Amygdala (tissue), 56 donors: ENCODE data around the gene SLC6A3.

Experiments
- DNase-seq, 56 donors: peaks; one replicate each; lab custom pipeline; 2025; lab: John Stamatoyannopoulos, UW

The SLC6A3 gene

DNA sequence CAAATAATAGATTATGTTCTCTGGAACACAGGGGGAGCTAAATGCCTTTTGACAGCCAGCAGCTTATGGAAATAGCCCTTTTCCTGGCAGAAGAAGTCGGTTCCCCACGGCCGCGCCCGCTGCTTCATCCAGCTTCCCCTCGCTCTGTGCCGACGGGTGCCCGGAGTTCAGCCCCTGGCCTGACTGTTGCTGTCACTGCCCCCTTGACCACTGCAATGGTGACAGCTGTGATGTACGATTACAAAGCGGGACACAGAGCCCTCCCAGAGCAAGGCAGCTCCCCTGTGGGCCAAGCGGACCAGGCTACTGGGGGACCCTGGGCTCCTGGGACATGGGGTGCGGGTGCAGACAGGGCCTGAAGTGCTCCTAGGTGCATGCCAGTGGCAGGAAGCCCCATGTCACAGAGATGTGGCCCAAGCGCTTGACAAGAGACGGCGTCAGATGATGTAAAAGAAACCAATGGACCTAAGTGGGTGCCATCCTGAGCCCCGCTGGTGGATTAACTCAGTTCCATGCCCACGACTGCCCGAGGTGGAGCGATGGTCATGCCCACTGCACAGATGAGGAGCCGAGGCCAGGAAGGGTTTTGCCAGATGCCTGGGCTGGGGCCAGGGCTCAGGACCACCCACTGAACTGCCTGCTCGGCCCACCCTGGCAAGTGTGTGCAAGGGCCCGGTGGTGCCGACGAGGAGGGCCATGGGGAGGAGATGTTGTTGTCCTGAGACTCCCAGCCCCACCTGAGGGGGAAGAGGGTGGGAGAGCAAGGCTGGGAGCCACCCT is 87.1 kb downstream of the SLC6A3 start:
- DNase-seq = no peak

DNA sequence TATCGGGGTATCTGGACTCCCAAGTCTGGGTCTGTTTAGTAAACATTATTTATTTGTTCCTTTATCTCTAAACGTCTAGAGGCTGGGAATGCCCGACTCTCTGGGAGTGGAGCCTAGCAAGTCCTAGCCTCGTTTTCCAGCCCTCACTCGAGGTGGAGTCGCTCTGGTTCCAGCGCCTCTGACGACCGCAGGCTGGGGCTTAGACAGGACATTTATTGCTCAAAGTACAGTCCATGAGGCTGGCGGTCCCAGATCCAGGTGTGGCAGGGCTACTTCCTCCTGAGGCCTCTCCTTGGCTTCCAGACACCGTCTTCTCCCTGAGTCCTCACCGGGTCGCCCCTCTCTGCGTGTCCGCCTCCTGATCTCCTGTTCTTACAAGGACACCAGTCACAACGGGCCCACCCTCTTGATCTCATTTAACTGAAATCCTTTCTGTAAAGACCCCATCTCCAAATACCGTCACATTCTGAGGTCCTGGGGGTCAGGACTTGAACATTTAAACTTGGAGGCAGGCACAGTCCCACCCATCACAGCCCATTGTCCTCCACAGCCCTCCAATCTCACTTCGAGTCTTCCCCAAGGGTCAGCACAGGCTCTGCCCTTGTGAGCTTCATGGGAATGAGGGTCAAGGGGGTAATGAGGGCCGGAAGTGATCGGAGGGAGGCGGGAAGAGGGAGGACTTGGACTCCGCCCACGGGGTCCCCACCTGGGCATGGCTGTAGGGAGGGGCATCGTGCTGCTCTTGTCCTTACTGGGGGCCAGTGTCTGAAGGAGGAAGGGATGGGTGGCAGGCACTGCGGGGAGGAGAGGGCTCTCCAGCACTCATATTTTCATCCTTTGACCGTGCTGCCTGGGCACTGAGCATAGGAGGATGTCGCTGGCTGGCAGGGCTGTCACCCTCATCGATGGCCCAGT is 88.1 kb downstream of the SLC6A3 start:
- DNase-seq = no peak

DNA sequence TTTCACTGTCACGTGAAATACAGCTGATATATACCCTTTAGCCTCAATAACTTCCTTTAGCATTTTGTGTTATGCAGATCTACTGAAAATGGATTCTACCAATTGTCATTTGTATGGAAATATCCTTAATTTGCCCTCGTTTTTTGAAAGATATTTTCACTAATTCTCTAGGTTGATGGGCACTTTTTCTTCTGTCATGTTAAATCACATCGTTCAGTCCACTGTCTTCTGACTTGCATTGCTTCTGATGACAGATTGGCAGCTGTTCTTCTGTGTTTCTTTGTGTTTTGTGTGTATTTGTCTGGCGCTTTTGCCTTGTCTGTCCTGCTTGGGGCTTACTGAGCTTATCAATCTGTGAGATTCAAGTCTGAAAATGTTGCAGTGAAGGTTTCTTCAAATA is 90.7 kb downstream of the SLC6A3 start:
- no peak for DNase-seq

DNA sequence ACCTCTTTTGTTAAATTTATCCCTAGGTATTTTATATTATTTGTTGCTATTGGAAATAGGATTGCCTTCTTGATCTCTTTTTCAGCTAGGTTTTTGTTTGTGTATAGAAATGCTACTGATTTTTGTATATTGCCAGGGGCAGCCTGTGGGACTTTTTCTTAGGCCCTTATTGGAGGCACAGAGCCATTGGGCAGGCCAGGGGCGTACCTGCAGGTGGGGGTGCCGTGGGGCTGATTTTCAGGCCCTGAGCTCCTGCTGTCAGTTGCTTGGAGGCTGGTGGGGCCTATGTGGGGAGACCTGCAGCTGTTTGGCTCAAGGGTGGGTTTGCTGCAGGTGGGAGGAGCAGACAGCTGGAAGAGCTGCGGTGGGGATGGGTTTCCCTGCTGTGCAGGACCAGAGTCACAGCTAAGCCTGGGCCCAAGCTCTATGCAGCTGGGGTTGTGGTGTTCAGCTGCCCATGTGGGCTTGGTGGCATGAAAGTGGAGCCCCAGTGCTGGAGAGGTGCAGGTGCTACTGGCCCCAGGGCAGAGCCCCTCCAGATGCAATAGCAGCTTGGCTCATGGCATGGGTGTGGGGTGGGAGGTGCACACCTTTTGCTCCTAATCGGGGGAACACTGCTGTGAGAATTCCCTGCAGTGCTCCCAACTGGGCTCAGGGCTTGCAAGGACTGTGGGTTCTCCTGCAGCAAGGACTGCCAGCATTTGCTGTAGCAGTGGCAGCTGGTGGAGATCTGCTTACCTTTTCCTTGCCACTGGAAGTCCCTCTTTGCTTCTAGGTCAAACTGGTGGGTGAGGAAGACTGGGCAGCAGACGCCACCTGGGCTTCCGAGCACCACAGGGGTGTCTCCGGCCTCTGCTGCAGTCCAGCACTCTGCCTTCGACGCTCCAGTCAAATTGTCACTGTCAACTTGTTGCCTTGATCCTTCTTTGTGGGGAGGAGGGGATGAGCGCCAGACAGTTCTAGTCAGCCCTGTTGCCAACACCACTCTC is 92.7 kb downstream of the SLC6A3 start:
- DNase-seq = no peak

DNA sequence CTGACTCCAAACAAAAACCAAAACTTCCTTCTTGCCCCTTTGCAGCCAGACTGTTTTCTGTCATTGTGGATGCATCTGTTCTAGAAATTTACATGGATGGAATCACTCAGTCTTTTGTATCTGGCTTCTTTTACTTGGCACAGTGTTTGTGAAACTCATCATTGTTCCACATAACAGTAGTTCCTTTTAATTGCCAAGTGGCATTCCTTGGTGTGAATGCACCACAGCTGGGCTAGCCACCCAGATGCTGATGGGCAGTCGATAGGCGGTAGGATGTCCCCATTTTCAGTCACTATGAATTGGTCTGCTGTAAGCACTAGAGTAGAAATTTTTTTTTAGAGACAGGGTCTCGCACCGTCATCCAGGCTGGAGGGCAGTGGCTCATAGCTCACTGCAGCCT is 94.1 kb downstream of the SLC6A3 start:
- peak in 37 of 56 donors; percentile 5 to 78 (median 29) for DNase-seq

DNA sequence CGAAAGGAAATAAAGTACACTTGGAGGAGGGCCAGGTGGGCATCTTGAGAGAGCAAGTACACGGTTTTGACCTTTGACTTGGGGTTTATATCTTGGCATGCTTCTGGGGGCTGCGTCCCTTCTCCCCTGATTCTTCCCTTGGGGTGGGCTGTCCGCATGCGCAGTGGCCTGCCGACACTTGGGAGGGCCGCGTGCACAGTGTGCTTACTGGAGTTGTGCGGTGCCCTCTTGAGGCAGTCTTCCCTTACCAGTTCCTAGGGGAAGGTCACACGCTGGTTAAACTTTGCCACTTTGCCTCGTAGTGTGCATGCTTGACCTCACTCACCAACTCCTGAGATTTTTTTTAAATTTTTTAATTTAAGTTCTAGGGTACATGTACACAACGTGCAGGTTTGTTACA is 96.0 kb downstream of the SLC6A3 start:
- no peak for DNase-seq

DNA sequence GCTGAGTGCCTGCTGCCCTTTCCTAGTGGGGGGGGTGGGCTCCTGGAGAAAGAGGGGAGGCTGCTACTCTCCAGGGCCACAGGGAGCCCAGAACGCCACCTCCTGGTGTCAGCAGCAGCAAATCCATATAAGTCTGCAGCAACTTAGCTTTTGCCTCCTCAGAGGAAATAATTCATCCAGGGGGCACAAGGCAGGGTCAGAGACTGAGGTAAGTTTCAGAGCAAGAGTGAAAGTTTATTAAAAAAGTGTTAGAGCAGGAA is 96.3 kb downstream of the SLC6A3 start:
- no peak for DNase-seq

DNA sequence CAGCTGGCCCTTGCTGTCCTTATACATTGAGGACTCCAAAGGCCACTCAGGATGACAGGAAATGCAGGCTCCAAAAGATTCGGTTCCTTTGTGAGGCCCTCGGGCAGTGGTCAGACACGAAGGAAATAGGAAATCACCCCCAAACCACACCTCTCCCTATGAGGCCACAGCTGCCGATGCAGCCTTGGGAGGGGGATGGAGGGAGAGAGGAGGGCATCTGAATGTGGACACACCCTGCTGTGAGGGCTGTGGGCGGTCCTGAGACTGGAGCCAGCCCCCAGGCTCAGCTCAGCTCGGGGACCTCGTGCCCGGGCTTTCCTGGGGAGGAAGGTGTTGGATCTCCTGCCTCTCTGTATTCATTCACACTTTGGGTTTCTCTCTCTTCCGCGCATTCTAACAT is 97.7 kb downstream of the SLC6A3 start:
- no peak for DNase-seq

DNA sequence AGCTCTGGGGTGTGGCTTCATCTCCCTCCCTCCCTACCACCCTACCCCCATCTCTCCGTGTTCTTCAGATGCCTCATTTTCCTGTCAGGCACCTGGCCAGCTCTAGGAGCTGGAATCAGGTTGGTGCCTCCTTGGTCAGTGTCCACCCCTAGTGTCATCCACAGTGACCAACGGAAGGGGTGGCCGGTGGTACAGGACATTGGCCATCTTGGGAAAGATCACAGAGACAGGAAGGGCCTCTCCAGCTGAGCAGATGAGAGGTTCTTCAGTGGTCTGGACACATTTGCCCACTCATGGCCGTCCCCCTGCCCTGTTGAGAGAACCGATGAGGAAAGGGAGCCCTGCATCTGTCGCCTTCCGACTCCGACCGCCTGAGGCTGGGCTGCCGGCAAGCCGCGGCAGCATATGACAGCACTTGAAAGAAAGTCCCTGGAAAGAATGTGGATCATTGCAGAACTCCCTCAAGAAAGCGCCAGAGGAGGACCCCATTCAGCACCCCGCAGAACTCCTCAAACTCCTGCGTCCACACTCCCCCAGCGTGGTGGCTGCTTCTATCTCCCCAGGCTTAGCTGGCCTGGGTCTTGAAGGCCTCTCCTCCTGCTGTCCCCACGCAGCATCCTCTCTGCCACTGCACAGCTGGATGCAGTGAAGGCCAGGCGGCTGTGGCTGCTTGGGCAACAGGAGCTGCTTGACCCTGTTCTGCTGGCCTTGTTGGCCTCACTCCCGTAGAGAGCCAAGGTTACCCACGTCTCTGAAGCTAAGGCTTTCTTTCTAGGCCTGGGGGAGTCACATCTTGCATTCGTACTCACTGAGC is 98.4 kb downstream of the SLC6A3 start:
- no peak for DNase-seq

DNA sequence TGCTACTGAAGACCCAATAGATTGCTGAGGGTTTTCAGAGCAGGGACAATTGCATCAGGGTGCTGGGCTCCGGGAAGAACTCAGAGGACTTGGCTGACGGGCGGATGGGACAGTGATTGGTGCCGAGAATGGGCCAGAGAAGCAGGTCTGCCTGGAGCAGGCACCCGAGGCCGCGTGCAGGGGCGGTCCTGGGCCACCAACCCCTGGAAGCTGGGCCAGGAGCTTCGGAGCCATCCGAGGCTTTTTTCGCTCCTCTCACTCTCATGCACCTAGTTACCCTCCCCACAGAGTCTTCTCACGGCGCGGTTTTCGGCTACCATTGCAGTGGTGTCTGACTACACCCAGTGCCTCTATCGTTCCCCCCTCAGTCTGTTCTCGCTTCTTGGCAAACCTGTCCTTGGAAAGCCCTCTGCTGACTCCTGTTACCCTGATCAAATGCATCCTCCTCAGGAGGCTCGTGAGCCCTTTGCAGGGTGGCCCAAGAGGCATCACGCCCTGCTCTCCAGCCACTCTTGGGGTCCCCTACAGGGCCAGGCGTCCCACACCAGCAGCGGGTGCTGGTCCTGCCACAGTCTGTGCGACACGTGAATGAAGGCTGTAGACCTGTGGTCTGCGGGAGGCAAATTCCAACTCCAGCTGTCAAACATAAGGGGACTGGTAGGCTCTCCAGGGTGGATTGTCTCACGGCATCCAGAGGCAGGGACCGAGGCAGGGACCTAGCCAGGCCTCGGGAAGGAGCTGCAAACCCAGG is 99.2 kb downstream of the SLC6A3 start:
- DNase-seq = no peak

DNA sequence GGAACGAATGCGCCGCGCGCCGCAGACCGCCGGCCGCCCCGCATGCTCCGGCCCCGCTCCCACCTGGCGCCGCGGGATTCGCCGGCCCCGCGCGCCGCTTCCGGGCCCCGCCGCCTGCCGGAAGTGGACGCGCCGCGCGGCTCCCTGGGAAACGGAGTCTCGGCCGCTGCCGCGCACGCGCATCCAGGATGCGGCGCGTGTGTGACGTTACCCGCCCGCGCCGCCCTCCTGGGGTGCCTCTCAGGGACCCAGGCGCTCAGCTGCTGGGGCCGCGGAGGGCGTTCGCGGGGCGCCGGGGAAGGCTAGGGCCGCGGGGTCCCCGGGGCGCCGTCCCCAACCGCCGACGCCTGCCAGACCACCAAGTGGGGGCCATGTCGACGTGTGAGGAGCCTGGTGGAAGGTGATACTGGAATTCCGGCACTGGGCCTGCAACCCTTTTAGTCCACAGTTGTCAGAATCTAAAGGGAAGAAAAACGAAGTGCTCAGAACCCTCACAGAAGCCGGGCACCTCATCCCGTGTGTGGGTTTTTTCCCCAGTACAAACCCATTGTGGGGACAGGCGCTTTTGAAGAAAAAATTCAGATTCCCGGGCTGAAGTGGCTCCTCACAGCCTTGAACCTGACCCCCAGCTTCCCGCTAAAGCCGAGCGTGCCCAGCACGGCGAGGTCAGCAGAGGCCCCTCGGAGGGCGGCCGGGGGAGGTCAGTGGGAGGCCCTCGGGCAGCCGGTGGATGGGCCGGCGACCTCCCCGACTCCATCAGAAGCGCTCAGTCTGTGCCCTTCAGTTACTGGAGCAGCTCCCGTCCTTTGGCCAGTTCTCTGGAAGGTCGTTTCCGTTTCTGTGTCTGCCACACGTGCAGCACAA is 100.0 kb downstream of the SLC6A3 start, which contains the start of gene CLPTM1L:
TSS of gene CLPTM1L (minus strand) at position 125 of the 864 bp plus-strand sequence. CDS start 258 bp downstream, outside the sequence.
- DNase-seq = peak in 52 of 56 donors; percentile 12 to 89 (median 64)

DNA sequence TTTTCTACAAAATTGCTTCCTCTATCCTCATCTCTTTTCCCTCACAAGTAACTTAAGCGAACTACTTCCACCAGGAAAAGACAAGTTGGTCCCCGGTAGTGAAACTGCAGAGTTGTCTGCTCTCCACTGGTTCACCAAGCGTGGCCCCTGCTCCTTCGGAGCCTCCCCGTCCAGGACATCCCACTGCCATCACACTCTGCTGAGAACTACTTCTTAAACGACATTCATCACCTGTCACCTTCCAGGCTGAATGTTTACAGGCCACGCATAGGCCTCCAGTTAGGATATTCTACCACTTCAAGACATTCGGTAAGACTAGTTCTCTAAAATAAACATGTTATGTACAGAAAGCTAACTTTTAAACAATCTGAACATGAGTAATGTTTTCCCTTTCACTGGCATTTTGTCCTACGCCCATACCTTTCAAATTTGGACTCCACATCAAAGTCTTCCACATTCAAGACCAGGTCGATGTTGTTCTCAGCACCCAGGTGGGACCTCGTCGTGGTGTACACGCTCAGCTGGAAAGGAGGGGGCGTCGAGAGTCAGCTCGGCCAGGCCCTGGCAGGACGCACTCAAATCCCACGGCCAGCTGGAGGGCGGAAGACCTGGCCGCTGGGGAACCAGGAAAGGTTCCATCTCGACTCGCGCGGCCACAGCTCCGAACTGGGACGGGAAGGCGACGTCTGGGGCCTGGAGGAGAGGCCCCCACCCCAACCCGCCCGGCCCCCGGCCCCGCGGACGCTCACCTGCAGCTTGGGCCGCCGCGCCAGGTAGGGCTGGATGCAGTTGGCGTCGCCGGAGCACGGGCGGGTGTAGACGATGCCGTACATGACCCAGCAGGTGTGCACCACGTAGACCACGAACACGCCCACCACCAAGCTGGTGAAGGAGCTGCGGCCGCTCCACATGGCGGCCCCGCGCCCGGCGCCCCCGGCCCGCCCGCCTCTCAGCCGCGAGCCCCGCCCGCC is 101.0 kb downstream of the SLC6A3 start:
- peak in 3 of 56 donors; percentile 18 to 33 (median 28) for DNase-seq

DNA sequence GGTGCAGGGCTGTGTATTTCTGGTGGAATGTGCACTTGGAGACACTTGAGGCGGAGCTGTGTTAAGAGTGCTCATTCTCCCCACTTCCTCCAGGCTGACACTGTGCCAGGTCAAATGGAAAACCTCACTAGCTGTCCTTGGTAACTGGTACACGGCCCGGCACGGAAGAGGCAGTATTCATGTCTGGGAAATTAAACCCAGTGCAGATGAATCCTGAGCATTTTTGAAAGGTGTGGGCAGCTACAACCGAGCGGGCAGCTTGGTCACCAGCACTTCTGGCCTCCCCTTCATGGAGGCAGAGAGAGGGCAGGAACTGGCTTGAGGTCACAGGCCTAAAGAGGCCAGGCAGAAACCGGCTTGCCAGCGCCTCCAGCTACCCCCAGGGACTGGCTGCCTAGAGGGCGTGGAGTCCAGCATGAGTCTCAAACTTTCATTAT is 101.9 kb downstream of the SLC6A3 start:
- no peak for DNase-seq
